ENCODE results near the gene IQCF6. TPM values are rescaled to one million over a fixed set of nuclear protein-coding genes. Genes with fewer than 3 reads are reported as not detected.

The IQCF6 gene
- total RNA-seq, 4 donors from 2014 or later: not detected

DNA sequence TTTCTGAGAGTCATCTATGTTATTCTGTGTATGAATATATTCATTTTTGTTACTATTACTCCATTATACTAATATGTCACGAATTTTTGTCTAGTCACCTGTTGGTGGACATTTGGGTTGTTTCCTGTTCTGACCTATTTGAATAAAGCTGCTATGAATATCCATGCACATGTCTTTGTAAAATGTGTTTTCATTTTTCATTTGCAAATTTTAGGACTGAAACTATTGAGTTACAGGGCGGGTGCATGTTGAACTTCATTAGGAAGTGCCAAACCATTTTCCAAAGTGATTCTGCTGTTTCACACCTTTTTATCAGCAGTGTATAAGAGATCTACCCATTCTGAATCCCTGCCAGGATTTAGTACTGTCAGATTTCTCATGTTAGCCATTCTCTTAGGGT lies 37.7 kb upstream of the IQCF6 start:
- Histone ChIP-seq H3K4me1 (no peaks in the 10 kb centered on the region), H3K4me3 (no peak overlapping the region), H3K36me3 (no peaks in the 10 kb centered on the region), H3K27me3 (no peaks in the 10 kb centered on the region), H3K9me3 (no peaks in the 10 kb centered on the region), H3K27ac (no peak overlapping the region)
- DNase-seq: no peak
- TF ChIP-seq, protein P1, sequence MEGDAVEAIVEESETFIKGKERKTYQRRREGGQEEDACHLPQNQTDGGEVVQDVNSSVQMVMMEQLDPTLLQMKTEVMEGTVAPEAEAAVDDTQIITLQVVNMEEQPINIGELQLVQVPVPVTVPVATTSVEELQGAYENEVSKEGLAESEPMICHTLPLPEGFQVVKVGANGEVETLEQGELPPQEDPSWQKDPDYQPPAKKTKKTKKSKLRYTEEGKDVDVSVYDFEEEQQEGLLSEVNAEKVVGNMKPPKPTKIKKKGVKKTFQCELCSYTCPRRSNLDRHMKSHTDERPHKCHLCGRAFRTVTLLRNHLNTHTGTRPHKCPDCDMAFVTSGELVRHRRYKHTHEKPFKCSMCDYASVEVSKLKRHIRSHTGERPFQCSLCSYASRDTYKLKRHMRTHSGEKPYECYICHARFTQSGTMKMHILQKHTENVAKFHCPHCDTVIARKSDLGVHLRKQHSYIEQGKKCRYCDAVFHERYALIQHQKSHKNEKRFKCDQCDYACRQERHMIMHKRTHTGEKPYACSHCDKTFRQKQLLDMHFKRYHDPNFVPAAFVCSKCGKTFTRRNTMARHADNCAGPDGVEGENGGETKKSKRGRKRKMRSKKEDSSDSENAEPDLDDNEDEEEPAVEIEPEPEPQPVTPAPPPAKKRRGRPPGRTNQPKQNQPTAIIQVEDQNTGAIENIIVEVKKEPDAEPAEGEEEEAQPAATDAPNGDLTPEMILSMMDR (IDR thresholded peaks at IDR 0.05): no peak
- TF ChIP-seq POLR2A (IDR thresholded peaks at IDR 0.05): no peak

DNA sequence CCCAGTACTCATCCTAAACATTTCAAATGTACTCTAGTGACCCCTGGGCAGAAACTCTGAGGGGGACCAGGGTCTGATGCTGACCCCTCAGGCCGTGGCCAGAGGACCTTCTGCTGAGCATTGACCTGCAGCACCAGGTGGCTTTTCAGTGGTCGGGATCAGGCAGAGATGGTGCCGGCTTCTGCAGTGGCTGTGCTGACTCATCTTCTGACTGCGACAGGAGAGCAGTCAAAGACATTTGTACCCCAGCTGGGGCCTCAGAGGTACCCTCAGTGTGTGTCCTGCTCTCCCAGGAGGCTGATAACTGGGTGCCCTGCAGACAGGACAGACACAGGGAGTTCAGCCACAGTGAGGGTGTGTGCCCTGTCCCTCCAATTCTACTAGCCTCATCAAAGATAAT lies 36.6 kb upstream of the IQCF6 start:
- Histone ChIP-seq H3K27ac (no peak overlapping the region), H3K4me3 (no peak overlapping the region), H3K4me1 (no peaks in the 10 kb centered on the region), H3K27me3 (no peaks in the 10 kb centered on the region), H3K36me3 (no peaks in the 10 kb centered on the region), H3K9me3 (no peaks in the 10 kb centered on the region)
- no peak for DNase-seq
- TF ChIP-seq, protein P1 (IDR thresholded peaks at IDR 0.05): no peak
- TF ChIP-seq POLR2A (IDR thresholded peaks at IDR 0.05): no peak

DNA sequence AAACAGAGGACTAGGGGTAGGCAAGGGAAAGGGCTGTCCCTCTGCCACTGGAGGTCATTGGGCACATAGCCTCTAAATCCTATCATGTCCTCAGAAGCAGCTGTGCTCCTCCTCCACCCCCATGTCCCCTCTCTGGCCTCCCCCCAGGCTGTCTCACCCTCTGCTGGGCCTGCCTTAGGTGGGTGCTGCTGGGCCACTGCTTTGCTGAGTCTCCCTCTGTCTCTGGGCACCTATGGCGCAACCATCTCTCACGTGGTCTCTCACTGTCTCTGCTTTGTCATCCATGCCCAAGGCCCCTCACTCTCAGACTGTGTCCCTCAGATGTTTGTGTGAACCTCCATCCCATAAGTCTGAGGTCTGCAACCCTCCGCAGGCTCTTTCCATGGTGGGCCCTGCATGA lies 35.0 kb upstream of the IQCF6 start:
- H3K9me3 ChIP-seq: no peaks in the 10 kb centered on the region
- no peak overlapping the region for H3K4me3 ChIP-seq
- no peak for DNase-seq
- no peaks in the 10 kb centered on the region for H3K36me3 ChIP-seq
- no peaks in the 10 kb centered on the region for H3K27me3 ChIP-seq
- TF ChIP-seq POLR2A (IDR thresholded peaks at IDR 0.05): no peak
- TF ChIP-seq, protein P1 (IDR thresholded peaks at IDR 0.05): no peak
- no peak overlapping the region for H3K27ac ChIP-seq
- no peaks in the 10 kb centered on the region for H3K4me1 ChIP-seq

DNA sequence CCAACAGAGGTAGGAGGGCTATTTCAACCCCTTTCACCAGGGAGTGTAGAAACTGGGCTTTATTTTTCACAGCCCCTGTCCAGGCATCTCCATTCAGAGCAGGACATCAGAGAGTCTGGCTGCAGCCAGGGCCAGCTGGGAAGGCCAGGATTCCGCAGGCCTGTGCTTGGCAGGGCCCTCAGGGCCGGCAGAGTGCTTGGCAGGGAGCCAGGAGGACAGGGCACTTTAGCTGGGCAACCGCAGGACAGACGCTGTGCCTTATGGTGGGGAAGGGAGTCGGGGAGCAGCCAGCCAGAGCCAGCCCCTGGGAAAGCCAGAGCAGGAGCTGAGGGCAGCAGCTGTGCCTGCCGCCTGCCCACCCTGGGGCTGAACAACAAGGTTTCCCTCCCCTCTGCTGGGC lies 34.5 kb upstream of the IQCF6 start:
- H3K27ac ChIP-seq: no peak overlapping the region
- H3K4me1 ChIP-seq: no peaks in the 10 kb centered on the region
- H3K9me3 ChIP-seq: no peaks in the 10 kb centered on the region
- H3K27me3 ChIP-seq: no peaks in the 10 kb centered on the region
- H3K4me3 ChIP-seq: no peak overlapping the region
- TF ChIP-seq, protein P1 (IDR thresholded peaks at IDR 0.05): no peak
- TF ChIP-seq POLR2A (IDR thresholded peaks at IDR 0.05): no peak
- H3K36me3 ChIP-seq: no peaks in the 10 kb centered on the region
- no peak for DNase-seq

DNA sequence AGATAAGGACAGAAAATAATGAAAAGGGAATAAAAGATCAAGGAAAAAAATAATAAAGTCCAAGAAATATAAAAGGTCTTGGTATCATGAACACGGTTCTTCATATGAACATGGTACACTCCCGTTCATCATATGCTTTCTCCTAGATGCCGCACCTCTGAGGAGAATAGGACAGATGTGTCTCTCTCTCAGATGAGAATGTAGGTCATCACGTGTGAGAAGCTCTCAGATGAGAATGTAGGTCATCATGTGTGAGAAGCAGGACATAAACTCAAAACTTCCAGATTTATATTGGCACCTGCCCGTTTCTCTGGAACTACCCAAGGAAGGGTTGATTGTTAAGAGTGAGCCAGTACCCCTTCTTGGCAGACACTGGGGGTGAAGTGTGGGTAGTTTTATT lies 29.9 kb upstream of the IQCF6 start:
- no peak for DNase-seq

More for the DNA sequence above, 29.9 kb upstream of the IQCF6 start:
- Histone ChIP-seq H3K9me3 (no peaks in the 10 kb centered on the region), H3K36me3 (no peaks in the 10 kb centered on the region), H3K4me3 (no peak overlapping the region), H3K27me3 (no peaks in the 10 kb centered on the region), H3K27ac (no peak overlapping the region), H3K4me1 (no peaks in the 10 kb centered on the region)
- no peak for TF ChIP-seq POLR2A (IDR thresholded peaks at IDR 0.05)
- TF ChIP-seq, protein P1 (IDR thresholded peaks at IDR 0.05): no peak

Data from Peyer's patch (tissue), 4 donors.